ENCODE measurements around the gene SYT8. TPM values are rescaled to one million over a fixed set of nuclear protein-coding genes. Genes with fewer than 3 reads are reported as not detected.
"Not testable (repeated sequence)": the region's sequence is repeated elsewhere in the genome, so short reads cannot be mapped to it uniquely, and the experiment has no call there.

SYT8 gene
- polyA plus RNA-seq, 3 donors = 0.39 to 0.56 TPM; not detected in 1

DNA sequence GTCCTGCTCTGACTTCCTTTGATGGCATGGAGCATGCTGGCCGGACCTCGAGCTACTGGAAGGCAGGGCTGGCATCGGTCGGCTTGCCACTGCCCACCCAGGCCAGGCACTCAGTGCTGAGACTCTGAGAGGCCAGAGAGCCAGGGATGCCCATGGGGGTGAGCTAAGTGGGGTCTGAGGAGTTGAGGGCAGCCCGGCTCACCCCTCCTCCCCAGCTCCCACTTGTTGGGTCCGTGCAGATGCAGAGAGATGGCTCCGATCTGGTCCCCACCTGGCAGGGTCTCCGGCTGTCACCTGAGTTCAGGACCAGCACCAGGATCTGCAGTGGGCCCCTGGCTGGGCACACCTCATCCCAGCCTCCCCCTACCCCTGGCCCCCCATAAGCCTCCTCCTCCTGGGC, 31.4 kb downstream of the SYT8 start:
- DNase-seq (ENCODE audit: extremely low read depth in 1 of 11, low read depth in 9 of 11, low spot score in 4 of 11) = no peak

DNA sequence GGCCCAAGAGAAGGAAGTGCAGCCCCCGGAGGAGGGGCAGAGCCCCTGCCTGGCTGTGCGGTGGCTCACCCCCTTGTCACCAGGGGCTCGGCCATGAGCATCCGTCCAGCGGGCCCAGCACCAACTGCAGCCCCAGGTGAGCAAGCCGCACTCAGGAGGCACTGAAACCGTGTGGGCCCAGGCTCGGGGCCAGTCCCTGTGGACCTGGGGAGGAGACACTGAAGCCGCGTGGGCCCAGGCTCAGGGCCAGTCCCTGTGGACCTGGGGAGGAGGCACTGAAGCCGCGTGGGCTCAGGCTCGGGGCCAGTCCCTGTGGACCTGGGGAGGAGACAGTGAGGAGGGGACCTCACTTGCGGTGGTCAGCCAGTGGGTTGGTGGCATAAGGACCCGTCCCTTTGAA, 32.0 kb downstream of the SYT8 start:
- no peak for DNase-seq (ENCODE audit: extremely low read depth in 1 of 11, low read depth in 9 of 11, low spot score in 4 of 11)

DNA sequence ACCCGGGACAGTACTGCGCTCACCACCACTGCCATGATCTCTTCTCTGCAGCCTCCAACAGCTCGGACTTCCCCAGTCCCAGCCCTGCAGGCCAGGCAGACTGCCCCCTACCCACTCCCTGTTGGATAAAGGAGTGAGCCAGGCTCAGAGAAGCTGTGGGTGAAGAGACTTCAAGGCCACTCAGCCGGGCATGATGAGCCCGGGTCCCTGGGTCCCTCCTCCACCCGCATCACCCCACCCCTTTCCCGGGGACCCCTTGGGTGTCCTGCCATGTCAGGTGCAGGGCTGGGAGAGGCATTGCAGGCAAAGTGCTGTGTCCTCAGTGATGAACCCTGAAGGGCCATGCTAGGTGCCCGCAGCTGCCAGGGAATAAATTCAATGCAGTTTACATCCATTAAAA, 32.6 kb downstream of the SYT8 start:
- no peak for DNase-seq (ENCODE audit: extremely low read depth in 1 of 11, low read depth in 9 of 11, low spot score in 4 of 11)

DNA sequence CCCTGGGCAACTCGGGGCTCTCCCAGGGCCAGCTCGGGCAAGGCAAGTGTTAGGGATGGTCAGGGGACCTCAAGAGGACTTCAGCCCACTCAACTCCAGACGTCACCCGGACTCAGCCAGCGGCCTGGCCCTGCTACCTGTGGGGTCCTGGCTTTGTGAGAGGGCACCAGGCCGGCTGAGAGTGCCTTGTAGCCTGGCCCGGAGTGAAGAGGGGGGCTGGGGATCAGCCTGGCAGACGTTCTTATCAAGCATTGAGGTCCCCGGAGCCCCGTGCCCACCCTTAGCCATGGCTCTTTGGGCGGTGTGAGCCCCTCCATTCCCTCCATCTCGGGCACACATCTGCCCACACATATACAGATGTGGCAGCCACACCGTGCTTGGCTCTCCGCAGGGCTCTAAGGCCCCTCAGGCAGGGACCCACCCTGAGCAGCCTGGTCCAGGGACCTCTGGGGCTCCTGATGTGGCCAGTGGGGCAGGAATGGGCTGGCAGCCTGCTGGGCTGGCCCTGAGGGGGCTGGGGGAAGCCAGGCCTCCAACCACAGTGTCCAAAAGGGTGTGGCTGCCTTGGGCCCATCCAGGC, 33.4 kb downstream of the SYT8 start:
- DNase-seq (ENCODE audit: extremely low read depth in 1 of 11, low read depth in 9 of 11, low spot score in 4 of 11) = no peak

DNA sequence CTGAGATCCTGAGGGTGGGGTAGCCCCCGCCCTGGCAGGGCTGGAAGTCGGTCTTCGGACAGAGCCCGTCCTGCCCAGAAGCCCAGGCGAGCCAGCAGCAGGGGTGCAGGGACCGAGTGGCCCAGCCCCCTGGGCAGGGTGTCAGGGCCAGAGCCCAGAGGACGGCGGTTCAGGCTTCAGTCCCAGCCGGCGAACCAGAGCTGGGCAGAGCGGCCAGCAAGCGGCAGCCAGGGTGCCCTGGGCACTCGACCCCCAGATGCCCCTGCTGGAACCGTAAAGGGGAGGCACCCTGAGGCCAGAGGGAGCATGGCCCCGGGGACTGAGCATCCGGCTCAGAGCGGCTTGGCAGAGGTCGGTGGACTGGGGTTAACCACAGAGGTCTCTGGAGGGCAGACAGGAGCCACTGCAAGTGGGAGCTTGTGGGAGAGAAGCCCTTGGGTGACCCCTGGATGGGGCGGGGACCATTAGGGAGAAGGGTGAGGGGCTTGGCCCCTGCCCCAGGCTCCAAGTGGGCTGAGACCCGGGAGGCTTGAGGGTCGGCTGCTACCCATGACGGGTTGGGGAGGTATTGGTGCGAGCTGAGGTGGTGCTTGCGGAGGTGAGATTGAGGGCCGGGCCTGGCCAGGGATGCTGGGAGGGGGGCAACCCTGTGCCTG, 34.0 kb downstream of the SYT8 start:
- DNase-seq (ENCODE audit: extremely low read depth in 1 of 11, low read depth in 9 of 11, low spot score in 4 of 11) = no peak

DNA sequence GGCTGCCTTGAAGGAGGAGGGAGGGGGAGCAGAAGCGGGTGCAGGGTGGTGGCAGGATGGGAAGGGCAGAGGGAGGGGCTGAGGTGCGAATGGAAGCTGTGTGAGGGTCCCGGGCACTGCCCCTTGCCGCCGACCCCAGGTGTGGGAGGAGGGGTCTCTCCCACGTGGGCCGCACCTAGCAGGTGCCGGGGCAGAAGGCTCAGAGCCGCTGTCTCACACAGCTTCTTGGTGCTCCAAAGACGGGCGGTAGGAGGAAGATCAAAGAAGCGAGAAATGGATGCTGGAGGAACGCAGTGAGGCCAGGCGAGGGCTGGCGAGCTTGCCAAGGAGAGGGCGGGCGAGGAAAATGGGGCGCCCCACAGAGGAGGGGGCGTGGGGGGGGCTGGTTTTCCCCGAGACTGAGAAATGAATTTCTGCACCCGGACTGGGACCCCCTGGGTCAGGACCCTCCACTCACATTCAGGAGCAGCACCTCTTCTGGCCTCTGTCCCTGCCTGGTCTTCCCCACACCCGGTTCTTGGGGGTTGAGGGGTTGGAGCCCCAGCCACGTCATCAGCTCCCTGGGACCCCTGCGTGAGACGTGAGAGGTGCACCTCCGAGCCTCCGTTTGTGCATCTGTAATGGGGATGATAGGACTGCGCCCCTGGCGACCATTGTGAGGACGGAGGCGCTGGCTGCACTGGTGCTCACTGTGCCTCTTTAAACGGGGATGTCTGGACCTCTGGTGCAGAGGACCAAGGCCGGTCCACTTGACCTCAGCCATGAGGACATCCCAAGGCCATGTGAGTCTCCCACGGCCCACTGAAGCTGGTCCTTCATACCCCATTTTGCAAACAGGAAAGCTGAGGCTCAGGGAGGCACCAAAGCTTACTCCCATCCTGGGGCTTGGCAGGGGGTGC, 34.9 kb downstream of the SYT8 start:
- no peak for DNase-seq (ENCODE audit: extremely low read depth in 1 of 11, low read depth in 9 of 11, low spot score in 4 of 11)

DNA sequence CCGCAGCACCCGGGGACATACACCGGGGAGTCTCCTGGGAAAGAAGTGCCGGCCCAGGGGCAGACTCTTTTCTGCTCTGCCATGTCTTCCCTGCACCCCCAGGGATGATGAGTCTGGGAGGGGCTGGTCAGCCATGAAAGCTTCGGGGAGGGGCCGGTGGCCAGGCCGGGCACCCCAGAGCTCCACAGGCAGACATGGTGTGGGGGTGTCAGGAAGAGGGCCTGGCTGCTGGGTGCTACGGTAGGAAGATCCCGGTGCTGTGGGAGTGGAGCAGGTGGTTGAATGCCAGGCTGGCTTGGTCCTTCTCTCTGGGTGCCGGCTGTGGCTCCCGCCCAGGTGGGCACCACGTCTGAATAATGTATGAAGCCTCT, 35.5 kb downstream of the SYT8 start:
- no peak for DNase-seq (ENCODE audit: extremely low read depth in 1 of 11, low read depth in 9 of 11, low spot score in 4 of 11)

DNA sequence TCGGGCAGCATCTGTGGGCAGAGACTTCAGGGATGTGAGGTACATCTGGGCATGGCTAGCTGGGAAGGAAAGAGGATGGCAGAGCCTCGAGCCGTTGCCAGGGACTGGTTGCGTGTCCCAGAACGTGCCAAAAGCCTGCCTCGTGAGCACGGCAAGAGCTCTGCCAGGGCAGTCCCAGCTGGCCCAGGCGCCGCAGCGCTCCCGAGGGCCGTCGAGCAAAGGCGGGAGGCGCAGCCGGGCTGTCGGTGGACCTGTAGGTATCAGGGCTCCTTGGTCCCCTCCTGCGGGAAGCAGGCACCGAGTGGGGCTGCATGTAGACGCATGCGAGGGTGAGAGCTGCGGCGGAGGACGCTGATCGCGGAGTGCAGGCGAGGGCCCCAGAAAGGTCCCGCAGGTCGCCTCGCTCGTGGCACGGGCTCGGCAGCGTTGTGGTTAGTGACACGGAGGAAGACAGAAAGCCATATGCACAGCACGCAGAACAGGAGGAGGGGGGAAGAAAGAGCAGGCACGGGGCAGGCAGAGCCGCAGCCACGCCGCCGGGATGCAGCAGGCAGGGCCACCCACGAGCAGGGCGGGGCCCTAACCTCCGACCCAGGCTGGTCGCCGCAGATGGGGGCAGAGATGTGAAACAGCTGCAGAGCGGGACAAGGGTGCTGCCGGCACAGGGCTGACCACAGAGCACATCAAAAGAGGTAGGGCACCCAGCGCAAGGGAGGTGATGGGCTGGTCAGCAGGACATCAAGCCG, 36.1 kb downstream of the SYT8 start:
- no peak for DNase-seq (ENCODE audit: extremely low read depth in 1 of 11, low read depth in 9 of 11, low spot score in 4 of 11)

DNA sequence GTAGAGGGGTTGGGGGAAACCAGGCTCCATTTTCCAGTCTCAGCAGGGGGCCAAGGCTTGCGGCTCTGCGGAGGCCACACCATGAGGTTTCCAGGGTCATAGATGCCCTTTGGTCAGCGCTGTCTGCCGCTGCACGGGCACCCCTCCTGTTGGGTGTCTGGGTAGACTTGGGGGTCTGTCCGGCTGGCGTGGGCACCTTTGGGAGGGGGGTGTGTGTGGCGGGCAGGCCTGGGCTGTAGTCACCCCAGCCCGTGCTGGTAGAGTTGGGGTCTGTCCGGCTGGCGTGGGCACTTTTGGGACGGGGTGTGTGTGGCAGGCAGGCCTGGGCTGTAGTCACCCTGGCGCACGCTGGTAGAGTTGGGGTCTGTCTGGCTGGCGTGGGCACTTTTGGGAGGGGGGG, 36.7 kb downstream of the SYT8 start:
- no peak for DNase-seq (ENCODE audit: extremely low read depth in 1 of 11, low read depth in 9 of 11, low spot score in 4 of 11)

DNA sequence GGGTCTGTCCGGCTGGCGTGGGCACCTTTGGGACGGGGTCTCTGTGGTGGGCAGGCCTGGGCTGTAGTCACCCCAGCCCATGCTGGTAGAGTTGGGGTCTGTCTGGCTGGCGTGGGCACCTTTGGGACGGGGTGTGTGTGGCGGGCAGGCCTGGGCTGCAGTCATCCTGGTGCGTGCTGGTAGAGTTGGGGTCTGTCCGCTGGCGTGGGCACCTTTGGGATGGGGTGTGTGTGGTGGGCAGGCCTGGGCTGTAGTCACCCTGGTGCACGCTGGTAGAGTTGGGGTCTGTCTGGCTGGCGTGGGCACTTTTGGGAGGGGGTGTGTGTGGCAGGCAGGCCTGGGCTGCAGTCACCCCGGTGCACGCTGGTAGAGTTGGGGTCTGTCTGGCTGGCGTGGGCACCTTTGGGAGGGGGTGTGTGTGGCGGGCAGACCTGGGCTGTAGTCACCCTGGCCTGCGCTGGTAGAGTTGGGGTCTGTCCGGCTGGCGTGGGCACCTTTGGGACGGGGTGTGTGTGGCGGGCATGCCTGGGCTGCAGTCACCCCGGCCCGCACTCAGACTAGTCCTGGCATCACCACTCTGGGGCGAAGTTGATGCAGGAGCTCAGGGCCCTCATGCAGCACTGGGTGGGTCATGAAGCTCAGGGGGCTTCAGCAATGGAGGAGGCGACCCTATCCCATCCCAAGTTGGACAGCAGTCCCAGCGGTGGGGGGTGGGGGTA, 37.6 kb downstream of the SYT8 start:
- DNase-seq (ENCODE audit: extremely low read depth in 1 of 11, low read depth in 9 of 11, low spot score in 4 of 11) = no peak

DNA sequence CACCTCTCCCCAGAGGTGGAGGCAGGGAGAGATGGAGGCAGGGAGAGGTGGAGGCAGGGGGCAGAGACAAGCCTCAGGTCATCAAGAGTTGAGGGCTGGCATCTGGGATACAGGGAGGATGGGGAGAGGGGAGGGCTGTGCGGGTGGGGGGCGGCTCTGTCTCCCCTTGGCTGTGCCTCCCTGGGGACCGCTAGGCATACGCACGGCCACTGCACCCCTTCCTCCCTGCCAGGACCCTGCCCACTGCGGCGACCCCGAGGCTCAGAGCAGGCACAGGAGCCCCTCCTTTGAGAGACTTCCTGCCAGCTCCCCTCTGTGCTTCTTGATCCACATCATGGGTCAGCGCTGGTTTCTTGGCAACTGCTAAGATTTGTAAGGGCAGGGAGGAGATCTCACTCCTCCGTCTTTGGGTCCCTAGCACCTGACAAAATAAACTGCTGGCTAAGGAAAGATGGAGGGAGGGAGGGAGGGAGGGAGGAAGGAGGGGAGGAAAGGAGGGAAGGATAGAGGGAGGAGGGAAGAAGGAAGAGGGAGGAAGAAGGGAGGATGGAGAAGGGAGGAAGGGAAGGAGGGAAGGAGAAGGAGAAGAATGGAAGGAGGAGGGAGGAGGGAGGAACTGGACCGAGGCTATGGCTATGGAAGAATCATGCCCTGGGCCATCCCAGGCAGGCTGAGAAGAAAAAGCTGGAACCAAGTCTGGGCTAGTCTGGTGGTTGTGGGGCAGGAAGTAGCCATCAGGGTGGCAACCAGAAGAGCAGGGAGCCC, 38.4 kb downstream of the SYT8 start:
- peak in 8 of 11 donors; percentile 73 to 86 (median 80) for DNase-seq (ENCODE audit: extremely low read depth in 1 of 11, low read depth in 9 of 11, low spot score in 4 of 11)

DNA sequence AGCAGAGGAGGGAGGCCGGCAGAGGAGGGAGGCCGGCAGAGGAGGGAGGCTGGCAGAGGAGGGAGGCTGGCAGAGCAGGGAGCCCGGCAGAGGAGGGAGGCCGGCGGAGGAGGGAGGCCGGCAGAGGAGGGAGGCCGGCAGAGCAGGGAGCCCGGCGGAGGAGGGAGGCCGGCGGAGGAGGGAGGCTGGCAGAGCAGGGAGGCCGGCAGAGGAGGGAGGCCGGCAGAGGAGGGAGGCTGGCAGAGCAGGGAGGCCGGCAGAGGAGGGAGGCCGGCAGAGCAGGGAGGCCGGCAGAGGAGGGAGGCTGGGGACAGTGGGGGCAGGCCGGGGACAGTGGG, 39.0 kb downstream of the SYT8 start:
- DNase-seq (ENCODE audit: extremely low read depth in 1 of 11, low read depth in 9 of 11, low spot score in 4 of 11) = not testable (repeated sequence)

DNA sequence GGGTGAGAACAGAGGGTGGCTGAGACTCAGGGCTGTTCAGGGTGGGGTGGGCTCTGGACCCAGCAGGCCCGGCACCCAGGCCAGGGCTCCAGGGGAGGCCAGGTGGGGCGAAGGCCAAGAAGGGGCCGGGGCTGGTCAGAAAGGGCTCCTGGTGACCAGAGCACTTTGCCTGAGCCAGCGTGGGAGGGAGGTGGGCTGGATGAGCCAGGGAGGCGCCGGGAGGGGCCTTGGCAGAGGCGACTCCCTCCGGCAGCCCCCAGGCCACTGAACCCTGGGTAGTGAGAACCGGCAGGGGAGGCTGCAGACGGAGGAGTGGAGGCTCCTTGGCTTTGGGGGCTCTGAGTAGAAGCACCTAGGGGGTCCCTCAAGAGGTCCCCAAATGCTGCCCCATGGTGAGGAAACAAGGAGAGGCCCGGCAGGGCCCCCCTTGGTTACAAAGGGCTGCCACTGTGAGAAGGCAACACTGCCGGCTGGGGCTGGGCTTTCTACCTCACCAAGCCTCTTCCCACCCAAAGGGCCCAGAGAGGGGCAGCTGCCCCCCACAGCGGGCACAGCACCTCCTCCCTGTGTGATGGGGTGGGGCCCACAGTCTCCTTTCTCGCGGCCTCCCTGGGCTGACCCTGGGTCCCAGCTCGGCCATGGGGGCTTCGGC, 39.8 kb downstream of the SYT8 start:
- not testable (repeated sequence) for DNase-seq (ENCODE audit: extremely low read depth in 1 of 11, low read depth in 9 of 11, low spot score in 4 of 11)

DNA sequence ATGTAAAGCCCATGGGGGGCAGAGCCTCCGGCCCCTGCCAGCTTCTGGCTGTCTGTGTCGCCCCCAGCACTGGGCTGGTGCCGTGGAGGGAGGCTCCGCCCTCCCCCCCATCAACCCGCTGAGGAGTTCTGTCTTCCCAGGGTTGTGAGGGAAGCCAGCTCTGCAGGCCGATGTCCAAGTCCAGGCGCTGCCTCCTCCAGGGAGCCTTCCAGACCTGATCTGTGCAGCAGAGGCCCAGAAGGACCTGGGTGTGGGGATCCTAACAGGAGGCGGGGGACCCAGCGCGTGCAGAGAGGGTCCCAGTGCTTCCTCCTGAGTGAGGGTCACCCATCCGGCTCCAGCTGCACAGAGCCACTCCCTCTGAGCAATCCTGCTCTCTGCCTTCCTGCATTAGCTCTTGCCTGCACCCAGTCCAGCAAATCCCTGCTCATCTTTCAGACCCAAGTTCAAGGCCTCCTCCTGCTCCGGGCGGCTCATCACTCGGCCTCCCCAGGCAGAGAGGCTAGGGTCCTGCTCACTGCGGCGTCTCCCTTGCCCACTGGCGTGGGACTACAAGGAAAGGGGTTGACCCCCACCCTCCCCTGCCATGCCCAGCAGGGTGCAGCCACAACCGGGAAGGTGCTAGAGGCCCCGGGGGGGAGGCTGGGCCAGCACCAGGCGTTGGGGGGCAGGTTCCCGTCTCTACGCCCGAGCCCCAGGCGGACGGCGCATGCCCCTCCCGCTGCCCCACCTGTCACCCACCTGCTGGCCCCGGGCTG, 40.5 kb downstream of the SYT8 start:
- no peak for DNase-seq (ENCODE audit: extremely low read depth in 1 of 11, low read depth in 9 of 11, low spot score in 4 of 11)

DNA sequence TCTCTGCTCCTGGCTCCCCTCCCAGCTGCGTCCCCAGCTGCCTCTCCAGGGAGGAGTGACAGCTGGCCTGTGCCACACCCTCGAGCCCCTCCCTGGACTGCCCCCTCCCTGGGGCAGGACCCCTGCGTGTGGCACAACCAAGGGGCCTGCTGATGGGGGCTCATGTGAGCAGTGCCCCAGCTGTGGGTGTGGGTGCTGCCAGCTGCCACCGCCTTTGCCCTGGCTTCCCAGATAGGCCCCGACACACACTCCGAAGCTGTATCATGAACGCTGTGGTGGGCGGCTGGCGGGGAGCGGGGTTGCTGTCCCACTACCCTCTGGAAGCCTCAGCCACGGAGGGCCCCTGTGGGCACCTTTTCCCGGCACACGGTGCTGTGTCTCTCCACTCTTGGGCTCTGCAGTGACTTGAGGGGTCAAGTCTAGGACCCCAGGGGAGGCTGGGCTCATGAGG, 41.1 kb downstream of the SYT8 start:
- not testable (repeated sequence) for DNase-seq (ENCODE audit: extremely low read depth in 1 of 11, low read depth in 9 of 11, low spot score in 4 of 11)

DNA sequence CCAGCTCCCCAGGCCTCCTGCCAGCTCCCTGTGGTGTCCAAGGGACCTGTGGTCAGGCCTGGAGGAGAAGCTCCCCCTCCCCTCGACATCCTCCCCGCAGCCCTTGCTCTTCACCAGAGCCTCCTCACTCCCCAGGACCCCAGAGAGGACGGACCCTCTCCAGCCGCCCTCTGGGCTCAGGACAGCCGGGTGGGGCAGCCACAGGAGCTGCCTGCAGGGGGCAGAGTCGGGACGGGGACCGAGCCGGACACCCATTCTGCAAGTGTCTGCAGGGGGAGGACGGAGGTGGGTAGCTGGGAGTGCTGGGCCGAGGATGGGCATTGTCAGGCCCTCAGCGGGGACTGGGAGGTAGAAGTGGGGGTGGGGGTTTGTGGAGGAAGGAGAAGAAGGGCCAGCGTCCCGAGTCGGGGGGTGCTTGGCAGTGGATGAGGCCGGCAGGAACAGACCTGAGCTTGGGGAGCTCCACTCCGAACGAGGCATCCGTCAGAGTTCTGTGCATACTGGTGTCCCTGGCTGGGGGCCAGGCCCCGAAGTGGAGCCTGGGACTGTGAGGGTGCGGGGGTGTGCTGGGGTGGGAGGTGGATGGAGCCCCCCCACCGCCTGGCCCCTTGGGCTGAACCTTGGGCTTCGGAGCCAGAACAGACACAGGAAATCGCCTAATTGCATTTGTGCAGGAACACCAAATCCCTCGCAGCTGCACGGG, 41.7 kb downstream of the SYT8 start:
- no peak for DNase-seq (ENCODE audit: extremely low read depth in 1 of 11, low read depth in 9 of 11, low spot score in 4 of 11)

Measured in renal cortex interstitium (tissue), 11 donors.